Activated T-helper 1 cell treated with anti-CD3 and anti-CD28 coated beads, Interleukin-2, amount 50 U/mL, for 16 hours (primary cell): ENCODE results near the gene WNK1.
"Not testable (repeated sequence)": the region's sequence is repeated elsewhere in the genome, so short reads cannot be mapped to it uniquely, and the experiment has no call there.

Experiments
- DNase-seq, 2 donors: peaks; one replicate each; pipeline ENCODE4 v3.0.0-alpha.2; 2020; ENCODE audit warnings: low read depth in 1 of 2, low spot score in 1 of 2

The WNK1 gene

GRCh38 chr12:740921-741320 is 11.5 kb upstream of the WNK1 start:
- no peak for DNase-seq

- DNase-seq = no peak
These were observed 2.6 kb upstream of the WNK1 start for GRCh38 chr12:749751-750270.

- no peak for DNase-seq
These were observed 1.8 kb upstream of the WNK1 start for GRCh38 chr12:750366-751191.

- DNase-seq = peak; percentile 61 to 69
These were observed 984 bp upstream of the WNK1 start for GRCh38 chr12:751192-751998.

GRCh38 chr12:752695-753610 is 574 bp downstream of the WNK1 start:
- DNase-seq = peak; percentile 8 to 37

GRCh38 chr12:753611-754472 is 1.5 kb downstream of the WNK1 start:
- DNase-seq = peak; percentile 17 to 23

- DNase-seq = no peak
These were observed 2.1 kb downstream of the WNK1 start for GRCh38 chr12:754473-754820.

GRCh38 chr12:754851-755562 is 2.6 kb downstream of the WNK1 start:
- no peak for DNase-seq

- DNase-seq = no peak
These were observed 7.2 kb downstream of the WNK1 start for GRCh38 chr12:759628-760027.

GRCh38 chr12:761256-761655 is 8.9 kb downstream of the WNK1 start:
- DNase-seq = no peak

- DNase-seq = no peak
These were observed 13.5 kb downstream of the WNK1 start for GRCh38 chr12:765840-766239.

GRCh38 chr12:768434-768833 is 16.1 kb downstream of the WNK1 start:
- no peak for DNase-seq

GRCh38 chr12:770479-770878 is 18.1 kb downstream of the WNK1 start:
- no peak for DNase-seq

GRCh38 chr12:772056-772697 is 19.8 kb downstream of the WNK1 start:
- no peak for DNase-seq

GRCh38 chr12:774051-774614 is 21.8 kb downstream of the WNK1 start:
- no peak for DNase-seq

GRCh38 chr12:775973-776771 is 23.8 kb downstream of the WNK1 start:
- not testable (repeated sequence) for DNase-seq

- DNase-seq = not testable (repeated sequence)
These were observed 24.5 kb downstream of the WNK1 start for GRCh38 chr12:776772-777373.
